ENCODE measurements around the gene ARSD.
"Not testable (repeated sequence)": the region's sequence is repeated elsewhere in the genome, so short reads cannot be mapped to it uniquely, and the experiment has no call there.

ARSD gene

GRCh38 chrX:2931155-2931554, 2.0 kb upstream of the ARSD start:
- ATAC-seq (ENCODE audit: insufficient read depth, low read depth): no peak
- Histone ChIP-seq H3K4me3 (ENCODE audit: low read depth in 1 of 2, low read length in 2 of 2) (no peak overlapping the region), H4K20me1 (ENCODE audit: insufficient read depth, low read length) (no peaks in the 10 kb centered on the region)

GRCh38 chrX:2928191-2928582, 952 bp downstream of the ARSD start:
- H3K4me3 ChIP-seq (ENCODE audit: low read depth in 1 of 2, low read length in 2 of 2): no peak overlapping the region
- no peaks in the 10 kb centered on the region for H3K27me3 ChIP-seq (ENCODE audit: insufficient read depth, low read length, poor library complexity)
- H3K36me3 ChIP-seq (ENCODE audit: insufficient read depth, low read length): no peaks in the 10 kb centered on the region
- no peak overlapping the region for H3K9ac ChIP-seq (ENCODE audit: low read depth, low read length)
- H3K4me2 ChIP-seq (ENCODE audit: insufficient read depth, low read length): no peak overlapping the region
- H3K4me1 ChIP-seq (ENCODE audit: insufficient read depth, low read length): no peaks in the 10 kb centered on the region
- no peak overlapping the region for H3K27ac ChIP-seq (ENCODE audit: low read length)
- ATAC-seq (ENCODE audit: insufficient read depth, low read depth): no peak
- TF ChIP-seq CTCF (IDR thresholded peaks at IDR 0.05; ENCODE audit: borderline replicate concordance, extremely low read depth, low read length, poor library complexity, severe bottlenecking) (no peak), EZH2 (IDR thresholded peaks at IDR 0.05; ENCODE audit: borderline replicate concordance, low read depth, low read length, severe bottlenecking) (no peak)
- H2AFZ ChIP-seq (ENCODE audit: low read depth, low read length): no peak overlapping the region
- no peaks in the 10 kb centered on the region for H3K79me2 ChIP-seq (ENCODE audit: insufficient read depth, low read length)
- DNase-seq: no peak
- H3K9me3 ChIP-seq (ENCODE audit: insufficient read depth, low read length, severe bottlenecking): no peaks in the 10 kb centered on the region
- no peaks in the 10 kb centered on the region for H4K20me1 ChIP-seq (ENCODE audit: insufficient read depth, low read length)

More at GRCh38 chrX:2931155-2931554, 2.0 kb upstream of the ARSD start:
- Histone ChIP-seq H2AFZ (ENCODE audit: low read depth, low read length) (no peak overlapping the region), H3K4me1 (ENCODE audit: insufficient read depth, low read length) (no peaks in the 10 kb centered on the region), H3K27ac (ENCODE audit: low read length) (no peak overlapping the region), H3K27me3 (ENCODE audit: insufficient read depth, low read length, poor library complexity) (no peaks in the 10 kb centered on the region), H3K4me2 (ENCODE audit: insufficient read depth, low read length) (no peak overlapping the region), H3K36me3 (ENCODE audit: insufficient read depth, low read length) (no peaks in the 10 kb centered on the region), H3K9me3 (ENCODE audit: insufficient read depth, low read length, severe bottlenecking) (no peaks in the 10 kb centered on the region), H3K9ac (ENCODE audit: low read depth, low read length) (no peak overlapping the region), H3K79me2 (ENCODE audit: insufficient read depth, low read length) (no peaks in the 10 kb centered on the region)
- no peak for DNase-seq
- TF ChIP-seq CTCF (IDR thresholded peaks at IDR 0.05; ENCODE audit: borderline replicate concordance, extremely low read depth, low read length, poor library complexity, severe bottlenecking) (no peak), EZH2 (IDR thresholded peaks at IDR 0.05; ENCODE audit: borderline replicate concordance, low read depth, low read length, severe bottlenecking) (no peak)

DNA sequence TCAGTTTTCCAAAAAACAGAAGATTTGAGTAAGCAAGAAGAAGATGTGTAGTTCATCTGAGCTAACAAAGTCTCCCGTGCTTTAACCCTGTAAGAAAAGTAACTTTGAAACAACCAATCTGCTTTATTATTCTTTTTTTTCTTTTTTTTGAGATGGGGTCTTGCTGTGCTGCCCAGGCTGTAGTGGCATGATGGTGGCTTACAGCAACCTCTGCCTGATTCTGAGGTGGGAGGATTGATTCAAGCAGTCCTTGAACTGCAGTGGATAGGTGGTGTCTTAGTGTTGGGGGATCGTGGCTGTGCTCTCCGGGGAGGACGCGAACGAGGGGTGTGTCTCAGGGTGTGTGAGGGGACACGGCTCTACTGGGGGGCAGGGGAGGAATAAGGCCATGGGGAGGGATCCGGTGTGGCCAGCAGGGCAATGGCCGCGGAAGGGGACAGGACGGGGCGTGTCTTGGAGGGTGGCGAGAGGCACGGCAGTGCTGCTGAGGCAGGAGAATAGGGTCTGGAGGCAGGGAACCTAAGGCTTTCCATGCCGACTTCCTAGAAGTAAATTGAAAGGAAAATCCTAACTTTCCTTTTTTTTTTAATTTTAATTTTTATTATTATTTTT, 2.4 kb downstream of the ARSD start:
- ATAC-seq (ENCODE audit: insufficient read depth, low read depth) (no peak), DNase-seq (no peak)
- H3K4me2 ChIP-seq (ENCODE audit: insufficient read depth, low read length): no peak overlapping the region
- H3K79me2 ChIP-seq (ENCODE audit: insufficient read depth, low read length): no peaks in the 10 kb centered on the region
- no peaks in the 10 kb centered on the region for H4K20me1 ChIP-seq (ENCODE audit: insufficient read depth, low read length)
- no peaks in the 10 kb centered on the region for H3K27me3 ChIP-seq (ENCODE audit: insufficient read depth, low read length, poor library complexity)
- H3K4me1 ChIP-seq (ENCODE audit: insufficient read depth, low read length): no peaks in the 10 kb centered on the region
- H2AFZ ChIP-seq (ENCODE audit: low read depth, low read length): no peak overlapping the region
- no peak overlapping the region for H3K9ac ChIP-seq (ENCODE audit: low read depth, low read length)
- no peaks in the 10 kb centered on the region for H3K36me3 ChIP-seq (ENCODE audit: insufficient read depth, low read length)
- H3K27ac ChIP-seq (ENCODE audit: low read length): no peak overlapping the region
- no peaks in the 10 kb centered on the region for H3K9me3 ChIP-seq (ENCODE audit: insufficient read depth, low read length, severe bottlenecking)
- H3K4me3 ChIP-seq (ENCODE audit: low read depth in 1 of 2, low read length in 2 of 2): no peak overlapping the region
- TF ChIP-seq EZH2 (IDR thresholded peaks at IDR 0.05; ENCODE audit: borderline replicate concordance, low read depth, low read length, severe bottlenecking): no peak
- TF ChIP-seq CTCF (IDR thresholded peaks at IDR 0.05; ENCODE audit: borderline replicate concordance, extremely low read depth, low read length, poor library complexity, severe bottlenecking): no peak

- not testable (repeated sequence) for DNase-seq; H3K79me2 ChIP-seq (ENCODE audit: insufficient read depth, low read length); ATAC-seq (ENCODE audit: insufficient read depth, low read depth)
Measured at GRCh38 chrX:2926255-2926654, 2.9 kb downstream of the ARSD start.

More at GRCh38 chrX:2926255-2926654, 2.9 kb downstream of the ARSD start:
- not testable (repeated sequence) for H3K9ac ChIP-seq (ENCODE audit: low read depth, low read length); H3K27me3 ChIP-seq (ENCODE audit: insufficient read depth, low read length, poor library complexity); H3K4me1 ChIP-seq (ENCODE audit: insufficient read depth, low read length); H2AFZ ChIP-seq (ENCODE audit: low read depth, low read length); H3K4me2 ChIP-seq (ENCODE audit: insufficient read depth, low read length); H4K20me1 ChIP-seq (ENCODE audit: insufficient read depth, low read length); H3K36me3 ChIP-seq (ENCODE audit: insufficient read depth, low read length); H3K9me3 ChIP-seq (ENCODE audit: insufficient read depth, low read length, severe bottlenecking); H3K27ac ChIP-seq (ENCODE audit: low read length); H3K4me3 ChIP-seq (ENCODE audit: low read depth in 1 of 2, low read length in 2 of 2)

All from DND-41 (cell line).